Mammary epithelial cell (primary cell): ENCODE data around the gene BRIP1.

Source experiments
- CTCF ChIP-seq, 2 donors: IDR thresholded peaks in 1 of 2; conservative IDR thresholded peaks in 1 of 2; 2 replicates each; pipeline ENCODE4 v1.5.1; 2011 to 2012; ENCODE audit warnings: inconsistent platforms in 2 of 2, low read length in 2 of 2, mild to moderate bottlenecking in 2 of 2, control low read depth in 1 of 2, low read depth in 1 of 2; ENCODE audit not compliant: insufficient read depth in 1 of 2; ENCODE audit errors: extremely low read depth in 1 of 2
- EZH2 ChIP-seq: IDR thresholded peaks from 2 replicates; pipeline ENCODE4 v1.6.1; 2012; ENCODE audit warnings: low read length, inconsistent platforms, borderline replicate concordance

GRCh38 chr17:61774724-61775123, 88.6 kb downstream of the BRIP1 start:
- TF ChIP-seq EZH2 (no peak), CTCF (conservative IDR thresholded peaks at IDR 0.05 in 1 of 2, IDR thresholded peaks at IDR 0.05 in 1 of 2; ENCODE audit: extremely low read depth in 1 of 2, insufficient read depth in 1 of 2, low read depth in 1 of 2, low read length in 2 of 2) (no peak)
